ENCODE measurements around the gene PIEZO2.

PIEZO2 gene

GRCh38 chr18:10901329-10901728 lies 248.0 kb downstream of the PIEZO2 start:
- H3K4me3 ChIP-seq (ENCODE audit: low read length) = no peak overlapping the region
- DNase-seq (ENCODE audit: low read depth) = no peak
- TF ChIP-seq, protein P1, sequence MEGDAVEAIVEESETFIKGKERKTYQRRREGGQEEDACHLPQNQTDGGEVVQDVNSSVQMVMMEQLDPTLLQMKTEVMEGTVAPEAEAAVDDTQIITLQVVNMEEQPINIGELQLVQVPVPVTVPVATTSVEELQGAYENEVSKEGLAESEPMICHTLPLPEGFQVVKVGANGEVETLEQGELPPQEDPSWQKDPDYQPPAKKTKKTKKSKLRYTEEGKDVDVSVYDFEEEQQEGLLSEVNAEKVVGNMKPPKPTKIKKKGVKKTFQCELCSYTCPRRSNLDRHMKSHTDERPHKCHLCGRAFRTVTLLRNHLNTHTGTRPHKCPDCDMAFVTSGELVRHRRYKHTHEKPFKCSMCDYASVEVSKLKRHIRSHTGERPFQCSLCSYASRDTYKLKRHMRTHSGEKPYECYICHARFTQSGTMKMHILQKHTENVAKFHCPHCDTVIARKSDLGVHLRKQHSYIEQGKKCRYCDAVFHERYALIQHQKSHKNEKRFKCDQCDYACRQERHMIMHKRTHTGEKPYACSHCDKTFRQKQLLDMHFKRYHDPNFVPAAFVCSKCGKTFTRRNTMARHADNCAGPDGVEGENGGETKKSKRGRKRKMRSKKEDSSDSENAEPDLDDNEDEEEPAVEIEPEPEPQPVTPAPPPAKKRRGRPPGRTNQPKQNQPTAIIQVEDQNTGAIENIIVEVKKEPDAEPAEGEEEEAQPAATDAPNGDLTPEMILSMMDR (conservative IDR thresholded peaks at IDR 0.05; ENCODE audit: low read length) = no peak

GRCh38 chr18:10900435-10900834 lies 248.9 kb downstream of the PIEZO2 start:
- DNase-seq (ENCODE audit: low read depth) = no peak
- TF ChIP-seq, protein P1 (conservative IDR thresholded peaks at IDR 0.05; ENCODE audit: low read length) = no peak
- no peak overlapping the region for H3K4me3 ChIP-seq (ENCODE audit: low read length)

- DNase-seq (ENCODE audit: low read depth) = no peak
- H3K4me3 ChIP-seq (ENCODE audit: low read length) = no peak overlapping the region
- TF ChIP-seq, protein P1 (conservative IDR thresholded peaks at IDR 0.05; ENCODE audit: low read length) = no peak
Observed at GRCh38 chr18:10899481-10899880, 249.9 kb downstream of the PIEZO2 start.

- H3K4me3 ChIP-seq (ENCODE audit: low read length) = no peak overlapping the region
- no peak for DNase-seq (ENCODE audit: low read depth)
- TF ChIP-seq, protein P1 (conservative IDR thresholded peaks at IDR 0.05; ENCODE audit: low read length) = no peak
Observed at GRCh38 chr18:10898417-10898974, 250.9 kb downstream of the PIEZO2 start.

DNA sequence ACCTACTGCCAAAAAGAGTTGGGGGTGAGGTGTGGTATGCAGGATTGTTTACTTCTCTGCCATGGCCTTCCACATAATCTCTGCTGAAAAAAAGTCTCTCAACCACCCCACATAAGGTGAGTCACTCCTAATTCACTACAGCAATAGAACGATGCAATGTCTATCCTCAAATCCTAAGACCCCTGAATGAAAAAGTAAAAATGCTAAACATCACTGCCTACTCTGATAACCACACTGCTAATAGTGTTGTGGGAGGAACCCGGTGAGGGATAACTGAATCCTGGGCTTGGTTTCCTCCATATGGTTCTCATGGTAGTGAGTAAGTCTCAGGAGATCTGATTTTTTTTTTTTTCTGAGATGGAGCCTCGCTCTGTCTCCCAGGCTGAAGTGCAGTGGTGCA lies 252.5 kb downstream of the PIEZO2 start:
- DNase-seq (ENCODE audit: low read depth) = no peak
- TF ChIP-seq, protein P1 (conservative IDR thresholded peaks at IDR 0.05; ENCODE audit: low read length) = no peak
- no peak overlapping the region for H3K4me3 ChIP-seq (ENCODE audit: low read length)

DNA sequence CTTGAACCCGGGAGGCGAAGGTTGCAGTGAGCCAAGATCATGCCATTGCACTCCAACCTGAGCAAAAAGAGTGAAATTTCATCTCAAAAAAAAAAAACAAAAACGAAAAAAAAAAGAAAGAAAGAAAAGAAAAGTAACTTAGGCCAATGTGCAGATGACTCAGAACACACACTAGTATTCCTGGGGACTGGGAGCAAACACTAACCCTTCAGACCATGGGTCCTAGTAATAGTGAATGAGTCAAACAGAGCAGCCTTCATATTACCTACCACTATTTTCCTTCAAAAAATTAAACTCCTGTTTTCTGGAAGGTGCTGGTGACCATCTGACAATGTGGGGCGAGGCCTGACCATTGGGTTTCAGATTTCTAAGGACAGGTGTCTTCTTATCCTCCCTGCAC lies 253.4 kb downstream of the PIEZO2 start:
- H3K4me3 ChIP-seq (ENCODE audit: low read length) = no peak overlapping the region
- no peak for DNase-seq (ENCODE audit: low read depth)
- TF ChIP-seq, protein P1 (conservative IDR thresholded peaks at IDR 0.05; ENCODE audit: low read length) = no peak

DNA sequence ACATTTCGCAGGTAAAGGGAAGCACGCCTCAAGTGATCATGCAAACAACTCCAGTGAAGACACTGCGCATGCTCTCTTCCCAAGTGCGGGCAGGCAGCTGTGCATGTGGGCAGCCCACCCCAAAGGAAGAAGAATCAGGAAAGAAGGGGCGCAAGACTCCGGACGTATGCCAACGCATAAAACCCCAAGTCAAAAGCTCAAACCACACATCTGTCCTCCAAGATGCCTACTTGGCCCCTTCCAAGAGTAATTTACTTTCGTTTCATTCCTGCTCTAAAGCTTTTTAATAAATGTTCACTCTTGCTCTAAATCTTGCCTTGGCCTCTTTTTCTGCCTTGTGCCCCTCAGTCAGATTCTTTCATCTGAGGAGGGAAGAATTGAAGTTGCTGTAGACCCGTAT lies 254.9 kb downstream of the PIEZO2 start:
- TF ChIP-seq, protein P1 (conservative IDR thresholded peaks at IDR 0.05; ENCODE audit: low read length) = no peak
- no peak for DNase-seq (ENCODE audit: low read depth)
- H3K4me3 ChIP-seq (ENCODE audit: low read length) = no peak overlapping the region

Data from AG10803 (cell line).